Measurements from ENCODE around the gene RTN4RL2.

RTN4RL2 gene

DNA sequence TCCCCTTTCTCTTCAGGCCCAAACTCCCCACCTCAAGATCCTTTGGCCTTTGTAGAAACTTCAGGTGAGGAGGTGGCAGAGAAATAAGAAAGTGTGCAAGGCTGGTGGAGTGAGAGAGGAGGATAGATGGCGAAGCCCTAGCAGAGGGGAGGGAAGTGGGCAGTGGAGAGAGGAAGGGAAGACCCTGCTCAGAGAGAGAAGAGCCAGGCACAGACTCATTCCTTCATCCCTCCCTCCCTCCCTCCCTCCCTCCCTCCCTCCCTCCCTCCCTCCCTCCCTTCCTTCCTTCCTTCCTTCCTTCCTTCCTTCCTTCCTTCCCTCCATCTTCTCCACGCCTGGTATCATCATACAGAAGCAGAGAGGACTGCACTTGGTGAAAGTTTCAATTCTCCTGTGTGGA is 21.0 kb downstream of the RTN4RL2 start:
- no peak for DNase-seq (ENCODE audit: low read depth)
- no peak overlapping the region for H3K4me3 ChIP-seq (ENCODE audit: low read depth, low read length)
- TF ChIP-seq, protein P1, sequence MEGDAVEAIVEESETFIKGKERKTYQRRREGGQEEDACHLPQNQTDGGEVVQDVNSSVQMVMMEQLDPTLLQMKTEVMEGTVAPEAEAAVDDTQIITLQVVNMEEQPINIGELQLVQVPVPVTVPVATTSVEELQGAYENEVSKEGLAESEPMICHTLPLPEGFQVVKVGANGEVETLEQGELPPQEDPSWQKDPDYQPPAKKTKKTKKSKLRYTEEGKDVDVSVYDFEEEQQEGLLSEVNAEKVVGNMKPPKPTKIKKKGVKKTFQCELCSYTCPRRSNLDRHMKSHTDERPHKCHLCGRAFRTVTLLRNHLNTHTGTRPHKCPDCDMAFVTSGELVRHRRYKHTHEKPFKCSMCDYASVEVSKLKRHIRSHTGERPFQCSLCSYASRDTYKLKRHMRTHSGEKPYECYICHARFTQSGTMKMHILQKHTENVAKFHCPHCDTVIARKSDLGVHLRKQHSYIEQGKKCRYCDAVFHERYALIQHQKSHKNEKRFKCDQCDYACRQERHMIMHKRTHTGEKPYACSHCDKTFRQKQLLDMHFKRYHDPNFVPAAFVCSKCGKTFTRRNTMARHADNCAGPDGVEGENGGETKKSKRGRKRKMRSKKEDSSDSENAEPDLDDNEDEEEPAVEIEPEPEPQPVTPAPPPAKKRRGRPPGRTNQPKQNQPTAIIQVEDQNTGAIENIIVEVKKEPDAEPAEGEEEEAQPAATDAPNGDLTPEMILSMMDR (IDR thresholded peaks at IDR 0.05; ENCODE audit: control insufficient read depth, extremely low read depth, insufficient read depth) = no peak

DNA sequence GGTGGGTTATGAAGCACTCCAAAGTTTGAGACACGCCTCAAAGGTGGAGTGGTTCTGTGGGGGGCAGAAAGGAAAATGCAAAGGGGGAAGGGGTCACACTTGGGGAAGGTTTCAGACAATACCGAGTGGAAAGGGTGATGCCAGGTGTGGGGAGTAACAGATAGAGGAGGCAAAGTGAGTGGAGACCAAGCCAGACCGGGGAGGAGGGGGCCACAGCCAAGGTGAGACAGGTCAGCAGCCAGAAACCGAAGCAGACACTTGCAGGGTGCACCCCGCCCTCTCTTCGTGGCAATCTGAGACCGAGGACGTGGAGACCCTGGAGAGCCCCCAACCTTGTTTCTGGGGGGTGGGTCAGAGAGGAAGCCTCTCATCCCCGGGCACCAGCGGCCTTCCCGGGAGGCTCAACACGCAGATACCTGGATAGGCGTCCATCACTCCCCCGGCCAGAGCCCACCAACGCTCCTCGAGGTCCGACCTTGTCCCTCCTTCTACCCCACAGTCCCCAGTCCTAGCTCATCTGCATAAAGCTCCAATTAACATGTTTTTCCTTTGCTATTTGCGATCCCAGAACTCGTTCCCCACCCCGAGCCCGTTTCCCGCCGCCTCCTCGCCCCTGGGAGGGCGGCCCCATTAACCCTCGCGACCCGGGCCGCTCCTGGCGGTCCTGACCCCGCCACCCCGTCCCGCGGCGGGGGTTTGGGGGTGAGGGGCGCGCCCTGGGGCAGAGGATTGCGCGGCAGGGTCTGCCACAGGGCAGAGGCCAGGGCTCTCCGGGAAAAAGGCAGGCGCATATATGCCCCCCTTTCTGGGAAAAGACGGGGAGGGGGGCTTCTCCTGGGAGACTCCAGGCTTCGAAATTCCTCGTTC is 21.8 kb downstream of the RTN4RL2 start:
- DNase-seq (ENCODE audit: low read depth) = no peak
- TF ChIP-seq, protein P1 (IDR thresholded peaks at IDR 0.05; ENCODE audit: control insufficient read depth, extremely low read depth, insufficient read depth) = no peak
- no peak overlapping the region for H3K4me3 ChIP-seq (ENCODE audit: low read depth, low read length)

DNA sequence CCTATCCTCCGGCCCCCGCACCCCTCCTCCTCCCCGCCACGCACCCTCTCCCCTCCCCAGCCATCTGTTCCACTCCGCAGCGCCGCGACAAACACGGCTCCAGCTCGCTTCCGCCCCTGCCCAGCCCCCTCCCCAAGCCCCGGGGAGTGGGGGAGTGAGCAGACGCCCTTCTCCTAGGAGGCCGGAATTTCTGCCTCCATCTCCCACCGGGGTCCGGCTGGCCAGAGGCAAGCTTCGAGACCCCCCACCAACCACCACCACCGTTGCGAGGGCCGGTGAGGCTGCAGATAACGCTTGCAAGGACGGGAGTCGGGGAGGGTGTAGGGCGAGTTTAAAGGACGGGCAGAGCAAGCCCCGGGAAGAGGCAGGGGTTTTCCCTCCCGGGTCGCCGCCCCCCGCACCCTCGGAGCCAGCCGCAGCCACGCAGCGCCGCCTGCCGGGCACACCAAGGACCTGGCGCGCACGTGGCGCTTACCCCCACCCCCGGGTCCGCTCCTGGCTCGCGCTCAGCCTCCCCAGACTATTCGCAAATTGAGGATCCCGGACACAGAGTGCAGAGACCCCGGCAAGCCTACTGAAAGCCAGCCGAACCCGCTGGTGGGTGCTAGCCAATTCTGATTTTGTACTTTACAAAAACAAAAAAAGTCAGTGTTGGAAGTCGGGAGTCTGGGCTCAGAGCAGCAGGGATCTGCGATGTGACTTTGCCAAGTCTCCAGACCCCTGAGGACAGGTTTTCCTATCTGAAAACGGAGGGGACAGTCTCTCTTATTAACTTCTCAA is 22.6 kb downstream of the RTN4RL2 start:
- no peak for DNase-seq (ENCODE audit: low read depth)
- H3K4me3 ChIP-seq (ENCODE audit: low read depth, low read length) = no peak overlapping the region

DNA sequence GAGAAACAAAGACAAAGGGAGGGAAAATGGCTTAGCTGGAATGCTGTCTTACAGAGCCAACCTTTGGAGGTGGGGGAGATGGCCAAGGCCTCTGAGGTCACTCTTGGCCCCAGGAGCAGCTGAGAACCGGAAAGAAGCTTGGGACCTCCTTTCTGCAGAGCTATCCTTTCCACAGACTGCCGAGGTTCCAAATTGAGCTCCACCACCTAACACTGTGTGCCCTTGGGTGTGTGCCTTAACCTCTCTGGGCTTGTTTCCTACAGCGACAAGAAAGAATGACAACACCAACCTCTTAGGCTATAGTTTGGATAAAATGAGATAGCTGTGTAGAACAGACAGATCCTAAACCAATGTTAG is 23.2 kb downstream of the RTN4RL2 start:
- TF ChIP-seq, protein P1 (IDR thresholded peaks at IDR 0.05; ENCODE audit: control insufficient read depth, extremely low read depth, insufficient read depth) = no peak
- H3K4me3 ChIP-seq (ENCODE audit: low read depth, low read length) = no peak overlapping the region

More for the DNA sequence above, 22.6 kb downstream of the RTN4RL2 start:
- TF ChIP-seq, protein P1 (IDR thresholded peaks at IDR 0.05; ENCODE audit: control insufficient read depth, extremely low read depth, insufficient read depth) = no peak

DNA sequence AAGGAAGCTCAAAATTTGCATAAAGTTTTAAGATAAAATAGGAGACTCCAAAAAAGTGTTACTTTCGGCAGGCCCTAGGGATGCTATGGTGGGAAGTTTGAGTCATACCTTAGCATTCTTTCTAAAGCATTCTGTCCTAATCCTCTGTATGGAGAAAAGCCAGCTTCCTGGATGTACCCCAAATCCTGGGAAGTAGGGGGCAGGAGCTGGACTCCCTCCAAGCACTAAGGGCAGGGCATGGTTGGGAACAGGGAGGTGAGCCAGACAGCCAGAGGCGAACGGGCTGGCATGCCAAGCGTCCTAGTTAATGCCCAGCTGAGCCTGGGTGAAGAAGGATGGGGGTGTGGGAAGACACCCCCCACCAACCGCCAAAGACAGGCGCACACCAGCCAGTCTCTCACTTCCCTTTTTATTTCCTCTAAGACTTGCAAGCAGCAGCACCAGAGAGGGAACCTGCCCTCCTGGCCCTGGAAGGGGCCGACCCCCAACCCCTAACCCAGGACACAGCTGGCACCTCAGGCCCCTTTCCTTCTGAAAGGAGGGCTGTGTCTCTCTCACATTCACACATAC is 23.9 kb downstream of the RTN4RL2 start:
- TF ChIP-seq, protein P1 (IDR thresholded peaks at IDR 0.05; ENCODE audit: control insufficient read depth, extremely low read depth, insufficient read depth) = no peak
- no peak overlapping the region for H3K4me3 ChIP-seq (ENCODE audit: low read depth, low read length)
- no peak for DNase-seq (ENCODE audit: low read depth)

More for the DNA sequence above, 23.2 kb downstream of the RTN4RL2 start:
- no peak for DNase-seq (ENCODE audit: low read depth)

DNA sequence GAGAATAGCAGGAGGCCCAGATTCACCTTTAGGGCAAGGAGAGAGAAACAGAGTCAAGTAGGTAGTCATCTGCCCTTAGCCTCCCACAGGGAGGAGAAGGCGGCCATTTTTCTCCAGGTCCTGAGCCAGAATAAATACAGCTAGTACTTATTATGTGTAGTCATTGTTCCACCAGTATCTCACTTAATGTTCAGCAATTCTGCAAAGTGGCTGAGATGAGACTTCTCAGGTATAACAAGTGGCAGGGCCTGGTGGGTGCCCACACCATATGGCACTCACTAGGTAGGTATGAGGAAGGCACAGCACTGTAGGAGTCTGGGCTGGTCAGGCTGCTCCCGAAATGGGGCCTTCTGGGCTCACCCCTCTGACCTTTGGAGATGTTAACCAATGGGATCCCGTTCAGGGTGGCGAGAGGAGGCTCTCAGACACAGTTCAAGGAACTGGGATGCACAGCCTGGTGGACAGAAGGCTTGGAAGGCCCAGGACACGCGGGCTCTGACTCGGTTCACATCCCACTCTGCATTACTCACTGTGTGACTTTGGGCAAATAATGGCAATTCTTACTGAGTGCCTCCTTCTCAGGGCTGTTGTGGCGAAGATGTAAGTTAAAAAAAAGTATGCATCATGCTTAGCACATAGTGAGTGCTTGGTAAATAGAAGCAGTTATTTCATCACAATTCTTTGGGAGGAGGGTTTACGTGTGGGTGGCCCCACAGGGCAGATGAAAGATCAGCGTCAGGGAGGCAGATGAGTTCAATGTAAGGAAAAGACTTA is 25.1 kb downstream of the RTN4RL2 start:
- DNase-seq (ENCODE audit: low read depth) = no peak
- TF ChIP-seq, protein P1 (IDR thresholded peaks at IDR 0.05; ENCODE audit: control insufficient read depth, extremely low read depth, insufficient read depth) = no peak
- H3K4me3 ChIP-seq (ENCODE audit: low read depth, low read length) = no peak overlapping the region

All from LNCaP clone FGC (cell line).